Activated CD4-positive, alpha-beta memory T cell treated with anti-CD3 and anti-CD28 coated beads, Interleukin-2, amount 10 ng/mL, durations not matched to agents 7 days and 5 days (primary cell): ENCODE data around the gene SLC25A24. TPM values are rescaled to one million over a fixed set of nuclear protein-coding genes. Genes with fewer than 3 reads are reported as not detected.
"Not testable (repeated sequence)": the region's sequence is repeated elsewhere in the genome, so short reads cannot be mapped to it uniquely, and the experiment has no call there.

Experiments used
- CTCF ChIA-PET: fragments of 350-600 bp; sonication (Branson Sonifier 250); formaldehyde crosslinking; loops from one replicate; lab custom pipeline; 2021; ENCODE audit warnings: antibody characterized with exemption, inconsistent platforms; lab: Charles Lee
- POLR2A ChIA-PET: fragments of 350-600 bp; sonication (Branson Sonifier 250); formaldehyde crosslinking; loops from one replicate; lab custom pipeline; 2021; ENCODE audit warnings: antibody characterized with exemption; lab: Charles Lee
- DNase-seq: peaks from one replicate; pipeline ENCODE4 v3.0.0-alpha.2; 2020
- H3K27ac Mint-ChIP-seq: one replicate; pipeline ENCODE4 v1.8.0; 2021; ENCODE audit warnings: mild to moderate bottlenecking, mixed read lengths
- H3K27me3 Mint-ChIP-seq: one replicate; pipeline ENCODE4 v1.8.0; 2021; ENCODE audit warnings: mixed read lengths
- H3K36me3 Mint-ChIP-seq: one replicate; pipeline ENCODE4 v1.8.0; 2021; ENCODE audit warnings: low read depth, mixed read lengths
- H3K4me1 Mint-ChIP-seq: one replicate; pipeline ENCODE4 v1.8.0; 2021; ENCODE audit warnings: mixed read lengths
- H3K4me3 Mint-ChIP-seq: one replicate; pipeline ENCODE4 v1.8.0; 2021; ENCODE audit warnings: mild to moderate bottlenecking, mixed read lengths
- H3K9me3 Mint-ChIP-seq: one replicate; pipeline ENCODE4 v1.8.0; 2021; ENCODE audit warnings: mixed read lengths
- total RNA-seq, 2 experiments: library from RNA; stranded (reverse); gene quantifications; one replicate each; pipeline ENCODE4 v1.2.3, GENCODE V29; 2021

Gene SLC25A24
- total RNA-seq, 2 experiments from 2014 or later: 32.5 to 33.2 TPM

- H3K27ac Mint-ChIP-seq, CTCF ChIA-PET, H3K4me3 Mint-ChIP-seq, H3K4me1 Mint-ChIP-seq, H3K9me3 Mint-ChIP-seq, H3K36me3 Mint-ChIP-seq, POLR2A ChIA-PET, DNase-seq: not testable (repeated sequence)
- peaks cover 27% of the 10 kb centered on the region for H3K27me3 Mint-ChIP-seq
Observed at GRCh38 chr1:108214641-108215465, 14.7 kb upstream of the SLC25A24 start.

- Mint-ChIP-seq H3K36me3 (no peaks in the 10 kb centered on the region), H3K27ac (no peak overlapping the region), H3K4me1 (peaks cover 10% of the 10 kb centered on the region), H3K27me3 (peaks cover 53% of the 10 kb centered on the region), H3K4me3 (no peak overlapping the region), H3K9me3 (no peaks in the 10 kb centered on the region)
- DNase-seq: no peak
- POLR2A ChIA-PET: interaction anchor here (3.8 kb wide), 1 partner anchor 11 kb away, joined by 18 read pairs; the partner anchor contains the start of gene SLC25A24
- CTCF ChIA-PET: interaction anchor here (0.6 to 3.1 kb wide), 3 partner anchors 10 to 349 kb away, joined by 4 to 10 read pairs (median 6); partner anchors contain the start of genes EEIG2 and SLC25A24
Observed at GRCh38 chr1:108211014-108211413, 10.9 kb upstream of the SLC25A24 start.

- peaks cover 10% of the 10 kb centered on the region for H3K4me1 Mint-ChIP-seq
- H3K36me3 Mint-ChIP-seq: no peaks in the 10 kb centered on the region
- no peak overlapping the region for H3K4me3 Mint-ChIP-seq
- H3K27me3 Mint-ChIP-seq: peaks cover 60% of the 10 kb centered on the region
- peaks cover 2% of the 10 kb centered on the region for H3K9me3 Mint-ChIP-seq
- no peak for DNase-seq
- ChIA-PET CTCF (interaction anchor here (0.8 to 3.1 kb wide), 3 partner anchors 9 to 351 kb away, joined by 3 to 10 read pairs (median 6); partner anchors contain the start of genes EEIG2 and SLC25A24), POLR2A (interaction anchor here (0.8 to 3.8 kb wide), 2 partner anchors 10 to 434 kb away, joined by 3 to 18 read pairs; partner anchors contain the start of gene SLC25A24)
- no peak overlapping the region for H3K27ac Mint-ChIP-seq
Observed at GRCh38 chr1:108209456-108210108, 9.4 kb upstream of the SLC25A24 start.

DNA sequence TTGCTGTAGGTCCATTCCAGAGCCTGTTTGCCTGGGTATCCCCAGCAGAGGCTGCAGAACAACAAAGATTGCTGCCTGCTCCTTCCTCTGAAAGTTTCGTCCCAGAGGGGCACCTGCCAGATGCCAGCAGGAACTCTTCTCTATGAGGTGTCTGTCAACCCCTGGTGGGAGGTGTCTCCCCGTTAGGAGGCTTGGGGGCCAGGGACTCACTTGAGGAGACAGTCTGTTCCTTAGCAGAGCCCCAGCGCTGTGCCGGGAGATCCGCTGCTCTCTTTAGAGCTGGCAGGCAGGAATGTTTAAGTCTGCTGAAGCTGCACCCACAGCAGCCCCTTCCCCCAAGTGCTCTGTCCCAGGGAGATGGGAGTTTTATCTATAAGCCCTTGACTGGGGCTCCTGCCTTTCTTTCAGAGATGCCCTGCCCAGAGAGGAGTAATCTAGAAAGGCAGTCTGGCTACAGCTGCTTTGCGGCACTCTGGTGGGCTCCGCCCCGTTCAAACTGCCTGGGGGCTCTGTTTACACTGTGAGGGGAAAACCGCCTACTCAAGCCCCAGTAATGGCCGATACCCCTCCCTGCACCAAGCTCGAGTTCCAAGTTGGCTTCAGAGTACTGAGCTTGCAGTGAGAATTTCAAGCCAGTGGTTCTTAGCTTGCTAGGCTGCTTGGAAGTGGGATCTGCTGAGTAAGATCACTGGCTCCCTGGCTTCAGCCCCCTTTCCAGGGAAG, 8.7 kb upstream of the SLC25A24 start:
- no peak for DNase-seq
- Mint-ChIP-seq H3K36me3 (peaks cover 2% of the 10 kb centered on the region), H3K9me3 (peaks cover 3% of the 10 kb centered on the region), H3K4me1 (peaks cover 13% of the 10 kb centered on the region), H3K27me3 (peaks cover 65% of the 10 kb centered on the region), H3K27ac (no peak overlapping the region), H3K4me3 (no peak overlapping the region)
- POLR2A ChIA-PET: interaction anchor here (0.8 to 3.8 kb wide), 2 partner anchors 9 to 435 kb away, joined by 3 to 18 read pairs; partner anchors contain the start of gene SLC25A24
- CTCF ChIA-PET: interaction anchor here (0.8 to 3.1 kb wide), 2 partner anchors 9 to 351 kb away, joined by 3 to 10 read pairs; partner anchors contain the start of genes EEIG2 and SLC25A24

DNA sequence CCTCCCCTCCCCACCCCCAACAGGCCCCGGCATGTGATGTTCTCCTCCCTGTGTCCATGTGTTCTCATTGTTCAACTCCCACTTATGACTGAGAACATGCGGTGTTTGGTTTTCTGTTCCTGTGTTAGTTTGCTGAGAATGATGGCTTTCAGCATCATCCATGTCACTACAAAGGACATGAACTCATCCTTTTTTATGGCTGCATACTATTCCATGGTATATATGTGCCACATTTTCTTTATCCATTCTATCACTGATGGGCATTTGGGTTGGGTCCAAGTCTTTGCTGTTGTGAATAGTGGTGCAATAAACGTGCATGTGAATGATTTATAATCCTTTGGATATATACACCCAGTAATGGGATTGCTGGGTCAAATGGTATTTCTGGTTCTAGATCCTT, 3.4 kb upstream of the SLC25A24 start:
- CTCF ChIA-PET, H3K4me3 Mint-ChIP-seq, DNase-seq, H3K9me3 Mint-ChIP-seq, H3K27ac Mint-ChIP-seq, POLR2A ChIA-PET: not testable (repeated sequence)
- peaks cover 11% of the 10 kb centered on the region for H3K36me3 Mint-ChIP-seq
- H3K27me3 Mint-ChIP-seq: peaks cover 42% of the 10 kb centered on the region
- peaks cover 20% of the 10 kb centered on the region for H3K4me1 Mint-ChIP-seq

GRCh38 chr1:108201687-108202086, 1.5 kb upstream of the SLC25A24 start:
- Mint-ChIP-seq H3K4me3 (no peak overlapping the region), H3K27ac (no peak overlapping the region), H3K4me1 (peaks cover 35% of the 10 kb centered on the region), H3K27me3 (peaks cover 23% of the 10 kb centered on the region), H3K36me3 (peaks cover 27% of the 10 kb centered on the region), H3K9me3 (peaks cover 3% of the 10 kb centered on the region)
- ChIA-PET POLR2A (no interaction called here), CTCF (interaction anchor here (1.0 to 2.1 kb wide), 2 partner anchors 443 to 445 kb away, joined by 5 to 8 read pairs; no protein-coding TSS in a partner anchor)
- DNase-seq: no peak

DNA sequence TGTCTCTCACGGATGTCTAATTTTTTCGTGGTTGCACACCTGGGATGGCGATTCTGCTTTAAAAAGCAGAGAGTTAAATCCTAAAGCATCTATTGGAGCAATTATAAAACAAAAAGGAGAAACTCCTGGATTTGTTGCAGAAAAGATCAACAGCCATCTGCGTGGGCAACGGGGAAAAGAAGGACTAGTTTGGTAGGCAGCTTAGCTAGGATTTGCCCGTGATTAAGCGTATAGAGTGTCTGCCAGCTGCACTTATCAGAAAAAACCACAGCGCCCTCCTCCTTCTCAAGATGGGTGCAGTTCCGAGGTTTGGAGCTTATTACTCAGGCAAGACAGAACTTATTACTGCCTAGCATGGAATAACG, 526 bp upstream of the SLC25A24 start:
- Mint-ChIP-seq H3K27me3 (peaks cover 14% of the 10 kb centered on the region), H3K4me1 (peaks cover 38% of the 10 kb centered on the region), H3K4me3 (peak overlapping the region; percentile 84), H3K27ac (peak overlapping the region; percentile 78), H3K36me3 (peaks cover 32% of the 10 kb centered on the region), H3K9me3 (peaks cover 3% of the 10 kb centered on the region)
- DNase-seq: peak; percentile 50
- ChIA-PET POLR2A (interaction anchor here (0.7 to 2.5 kb wide), 20 partner anchors 10 to 837 kb away, joined by 3 to 23 read pairs (median 4); partner anchors contain the start of genes EEIG2, HENMT1 and PRPF38B), CTCF (interaction anchor here (0.7 to 2.4 kb wide), 16 partner anchors 8 to 492 kb away, joined by 3 to 24 read pairs (median 6); partner anchors contain the start of genes EEIG2 and PRPF38B)

- ChIA-PET CTCF (interaction anchor here (2.0 to 2.4 kb wide), 2 partner anchors 361 to 444 kb away, joined by 8 to 24 read pairs; partner anchors contain the start of gene EEIG2), POLR2A (interaction anchor here (1.0 to 2.5 kb wide), 9 partner anchors 9 to 462 kb away, joined by 3 to 23 read pairs (median 9); partner anchors contain the start of genes EEIG2 and HENMT1)
- H3K4me3 Mint-ChIP-seq: peak overlapping the region; percentile 84
- H3K36me3 Mint-ChIP-seq: peaks cover 45% of the 10 kb centered on the region
- peaks cover 4% of the 10 kb centered on the region for H3K27me3 Mint-ChIP-seq
- peak overlapping the region; percentile 78 for H3K27ac Mint-ChIP-seq
- no peak for DNase-seq
- peaks cover 38% of the 10 kb centered on the region for H3K4me1 Mint-ChIP-seq
- H3K9me3 Mint-ChIP-seq: peaks cover 7% of the 10 kb centered on the region
Observed at GRCh38 chr1:108199201-108199691, 897 bp downstream of the SLC25A24 start.

GRCh38 chr1:108194051-108194450, 6.1 kb downstream of the SLC25A24 start:
- no peak for DNase-seq
- peaks cover 82% of the 10 kb centered on the region for H3K36me3 Mint-ChIP-seq
- ChIA-PET CTCF (no interaction called here), POLR2A (no interaction called here)
- peaks cover 31% of the 10 kb centered on the region for H3K4me1 Mint-ChIP-seq
- no peak overlapping the region for H3K27ac Mint-ChIP-seq
- H3K27me3 Mint-ChIP-seq: no peaks in the 10 kb centered on the region
- H3K4me3 Mint-ChIP-seq: no peak overlapping the region
- H3K9me3 Mint-ChIP-seq: peaks cover 32% of the 10 kb centered on the region

- CTCF ChIA-PET: no interaction called here
Observed at GRCh38 chr1:108193333-108193732, 6.8 kb downstream of the SLC25A24 start.

GRCh38 chr1:108192581-108192980, 7.6 kb downstream of the SLC25A24 start:
- H3K27me3 Mint-ChIP-seq: no peaks in the 10 kb centered on the region
- ChIA-PET POLR2A (no interaction called here), CTCF (no interaction called here)
- H3K4me3 Mint-ChIP-seq: no peak overlapping the region
- peaks cover 81% of the 10 kb centered on the region for H3K36me3 Mint-ChIP-seq
- H3K27ac Mint-ChIP-seq: no peak overlapping the region
- peaks cover 22% of the 10 kb centered on the region for H3K4me1 Mint-ChIP-seq
- no peak for DNase-seq
- H3K9me3 Mint-ChIP-seq: peaks cover 41% of the 10 kb centered on the region

More at GRCh38 chr1:108193333-108193732, 6.8 kb downstream of the SLC25A24 start:
- peaks cover 82% of the 10 kb centered on the region for H3K36me3 Mint-ChIP-seq
- POLR2A ChIA-PET: no interaction called here
- DNase-seq: no peak
- no peak overlapping the region for H3K27ac Mint-ChIP-seq
- peaks cover 30% of the 10 kb centered on the region for H3K4me1 Mint-ChIP-seq
- peaks cover 37% of the 10 kb centered on the region for H3K9me3 Mint-ChIP-seq
- no peaks in the 10 kb centered on the region for H3K27me3 Mint-ChIP-seq
- H3K4me3 Mint-ChIP-seq: no peak overlapping the region
